Measurements from ENCODE around the gene SPARCL1. TPM values are rescaled to one million over a fixed set of nuclear protein-coding genes. Genes with fewer than 3 reads are reported as not detected.

Gene SPARCL1
- total and polyA plus RNA-seq, 9 of the 15 experiments (the other 6 are each of a cell fraction or from before 2014, with no cell fraction given), result 0.03 to 0.71 (median 0.05) TPM; not detected in 3

DNA sequence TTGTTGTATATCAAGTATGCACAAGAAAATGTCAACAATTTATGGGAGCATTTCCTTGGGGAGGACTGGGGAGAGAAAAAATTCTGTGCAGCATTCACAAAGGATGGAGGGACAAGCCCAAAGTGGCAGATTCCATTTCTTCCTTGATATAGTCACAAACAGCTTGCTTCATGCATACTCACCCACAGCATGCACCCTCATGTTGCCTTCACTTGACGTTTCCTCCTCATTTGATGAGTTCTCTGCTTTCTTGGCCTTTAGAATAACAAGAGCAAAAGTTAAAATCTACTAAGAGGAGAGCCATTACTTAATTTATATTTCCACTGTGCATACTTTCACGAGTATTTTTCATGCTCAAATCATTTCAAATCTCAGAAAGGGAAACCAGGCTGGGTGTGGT lies 37.7 kb downstream of the SPARCL1 start (continued):
- no peak for TF ChIP-seq AFF1 (IDR thresholded peaks at IDR 0.05; ENCODE audit: low read depth in 1 of 2, partially characterized antibody in 2 of 2)

DNA sequence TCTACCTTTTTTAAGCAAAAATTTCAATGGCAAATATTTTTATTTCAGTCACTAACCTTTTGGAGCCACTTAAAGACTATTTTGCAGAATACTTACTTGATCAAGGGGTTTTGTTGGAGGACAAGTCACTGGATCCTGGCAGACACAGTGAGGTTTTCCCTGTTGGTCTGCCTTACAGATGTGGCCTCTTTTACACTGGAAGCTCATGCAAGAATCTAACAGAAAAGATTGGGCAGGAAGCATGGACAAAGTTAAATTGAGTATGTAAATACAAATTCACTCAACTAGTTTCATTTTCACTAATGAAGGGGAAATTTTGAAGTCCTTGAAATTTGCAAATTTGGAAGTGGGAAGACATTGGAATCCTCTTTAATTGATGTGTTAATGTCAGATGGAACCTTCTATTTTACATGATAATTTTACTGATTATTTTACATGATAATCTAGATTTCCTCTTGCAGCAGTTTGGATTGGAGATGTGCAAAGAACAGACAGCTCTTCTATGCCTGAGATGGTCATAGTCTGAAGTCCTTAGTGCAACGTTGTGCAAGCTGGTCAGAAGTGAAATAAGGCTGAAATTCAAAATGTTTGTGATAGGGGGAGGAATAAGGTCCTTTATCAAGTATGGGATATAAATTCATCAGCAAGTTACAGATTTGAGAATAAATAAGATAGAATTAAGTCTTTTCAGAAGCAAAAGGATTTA lies 38.4 kb downstream of the SPARCL1 start:
- ChIA-PET CTCF (ENCODE audit: low intra/inter-chr PET ratio) (no interaction called here), POLR2A (no interaction called here)
- no peaks in the 10 kb centered on the region for H3K79me2 ChIP-seq (ENCODE audit: control insufficient read depth, insufficient read depth, low read length)
- no peaks in the 10 kb centered on the region for H3K36me3 ChIP-seq (ENCODE audit: control insufficient read depth, insufficient read depth, low read length)
- H3K9me3 ChIP-seq (replicated peaks; ENCODE audit: control insufficient read depth, insufficient read depth, low read depth, low read length), result no peaks in the 10 kb centered on the region
- no peak overlapping the region for H3K9ac ChIP-seq (ENCODE audit: insufficient read depth in 1 of 2, low read depth in 2 of 2, low read length in 2 of 2)
- no TSS peak for BruUV-seq (replicated peaks)
- H3K4me2 ChIP-seq (ENCODE audit: insufficient read depth, low read length), result no peak overlapping the region
- H2AFZ ChIP-seq (ENCODE audit: low read depth, low read length), result no peak overlapping the region
- TF ChIP-seq ZNF12 (CRISPR knock-in tag; IDR thresholded peaks at IDR 0.05) (no peak), NFRKB (IDR thresholded peaks at IDR 0.05; ENCODE audit: low read depth) (no peak), ZSCAN32 (CRISPR knock-in tag; IDR thresholded peaks at IDR 0.05) (no peak)
- no peaks in the 10 kb centered on the region for H4K20me1 ChIP-seq (replicated peaks; ENCODE audit: control insufficient read depth, insufficient read depth, low read length)
- no peak overlapping the region for H3K27ac ChIP-seq (ENCODE audit: extremely low read depth, low read depth, low read length)
- ATAC-seq (no peak), FAIRE-seq (no peak), DNase-seq (ENCODE audit: extremely low read depth in 1 of 4, low spot score in 3 of 4) (no peak)
- no peaks in the 10 kb centered on the region for H3K4me1 ChIP-seq (replicated peaks in 1 of 2; ENCODE audit: control insufficient read depth in 2 of 2, insufficient read depth in 2 of 2, low read length in 2 of 2)
- no peak overlapping the region for H3K4me3 ChIP-seq
- intact Hi-C loops (cut with micrococcal nuclease) (loop anchor here (10.0 kb wide), 1 partner anchor 724 kb away; no protein-coding TSS in a partner anchor), in situ Hi-C loops (cut with MboI) (no loop called here)
- 0% methylated on average over 1 of the region's 1 CpG for WGBS (ENCODE audit: insufficient coverage, low coverage, missing lambda C conversion rate)
- no peaks in the 10 kb centered on the region for H3K9me1 ChIP-seq (ENCODE audit: control insufficient read depth, insufficient read depth, low read length)
- H3K27me3 ChIP-seq (ENCODE audit: control insufficient read depth in 2 of 2, insufficient read depth in 2 of 2, low read length in 2 of 2), result no peaks in the 10 kb centered on the region

Measured in K562 (cell line).